Neural progenitor cell (in vitro differentiated cells): ENCODE results near the gene HLA-DQA2. TPM values are rescaled to one million over a fixed set of nuclear protein-coding genes. Genes with fewer than 3 reads are reported as not detected.

Source experiments
- DNase-seq: peaks from one replicate; pipeline ENCODE4 v3.0.0-alpha.2; 2016; ENCODE audit warnings: low spot score
- H2AFZ ChIP-seq: fragments of 200-600 bp; sonication (generic); replicated peaks from 2 replicates; pipeline ENCODE4 v1.6.1; 2016; ENCODE audit warnings: antibody characterized with exemption
- H3F3A ChIP-seq: fragments of 200-600 bp; sonication (generic); 2 replicates; pipeline ENCODE4 v1.6.1; 2016; ENCODE audit warnings: antibody characterized with exemption, low read depth
- H3K27ac ChIP-seq: fragments of 200-600 bp; sonication (generic); 2 replicates; pipeline ENCODE4 v1.5.1; 2016; ENCODE audit warnings: mild to moderate bottlenecking
- H3K27me3 ChIP-seq: fragments of 200-600 bp; sonication (generic); 2 replicates; pipeline ENCODE4 v1.6.1; 2016; ENCODE audit warnings: mild to moderate bottlenecking, moderate library complexity
- H3K36me3 ChIP-seq: fragments of 200-600 bp; sonication (generic); 2 replicates; pipeline ENCODE4 v1.5.1; 2016
- H3K4me1 ChIP-seq: fragments of 200-600 bp; sonication (generic); 2 replicates; pipeline ENCODE4 v1.6.1; 2016; ENCODE audit warnings: mixed run types
- H3K4me2 ChIP-seq: fragments of 200-600 bp; sonication (generic); 2 replicates; pipeline ENCODE4 v1.6.1; 2016
- H3K4me3 ChIP-seq: fragments of 200-600 bp; sonication (generic); 2 replicates; pipeline ENCODE4 v1.5.1; 2016
- H3K79me2 ChIP-seq: fragments of 200-600 bp; sonication (generic); 2 replicates; pipeline ENCODE4 v1.6.1; 2016; ENCODE audit warnings: low read depth
- H3K9ac ChIP-seq: fragments of 200-600 bp; sonication (generic); 2 replicates; pipeline ENCODE4 v1.6.1; 2016
- H3K9me3 ChIP-seq: fragments of 200-600 bp; sonication (generic); 2 replicates; pipeline ENCODE4 v1.5.1; 2016; ENCODE audit warnings: low read depth
- H4K20me1 ChIP-seq: fragments of 200-600 bp; sonication (generic); 2 replicates; pipeline ENCODE4 v1.6.1; 2016; ENCODE audit warnings: low read depth
- H3K27ac Mint-ChIP-seq: 3 replicates; pipeline ENCODE4 v1.8.0; 2021; ENCODE audit warnings: mixed read lengths
- H3K27me3 Mint-ChIP-seq: 2 replicates; pipeline ENCODE4 v1.8.0; 2022; ENCODE audit warnings: low read depth, mild to moderate bottlenecking, inconsistent platforms, moderate library complexity, mixed read lengths; ENCODE audit not compliant: insufficient read depth
- H3K36me3 Mint-ChIP-seq: 3 replicates; pipeline ENCODE4 v1.8.0; 2021; ENCODE audit warnings: mixed read lengths
- H3K4me1 Mint-ChIP-seq: 3 replicates; pipeline ENCODE4 v1.8.0; 2021; ENCODE audit warnings: mixed read lengths
- H3K4me3 Mint-ChIP-seq: 3 replicates; pipeline ENCODE4 v1.8.0; 2021; ENCODE audit warnings: mild to moderate bottlenecking, moderate library complexity, mixed read lengths
- H3K9me3 Mint-ChIP-seq: 3 replicates; pipeline ENCODE4 v1.8.0; 2020; ENCODE audit warnings: mixed read lengths
- EZH2 ChIP-seq: fragments of 200-600 bp; sonication (generic); IDR thresholded peaks from 2 replicates; pipeline ENCODE4 v1.6.1; 2017; ENCODE audit warnings: antibody characterized with exemption, mild to moderate bottlenecking, moderate library complexity
- microRNA-seq: library from miRNA; unstranded; fragments of <30 nt; microRNA quantifications from one replicate; pipeline ENCODE4, GENCODE V29; 2016
- small RNA-seq: library from RNA; depleted of rRNA; stranded (forward); fragments of <200 nt; gene quantifications from one replicate; pipeline ENCODE3, GENCODE V24; 2015
- total RNA-seq: library from RNA; depleted of rRNA; stranded (reverse); fragments of >200 nt; gene quantifications from 2 replicates; pipeline ENCODE4 v1.2.3, GENCODE V29; 2015; ENCODE audit warnings: low replicate concordance

The HLA-DQA2 gene
- total RNA-seq, 1 donor from 2014 or later, result not detected

DNA sequence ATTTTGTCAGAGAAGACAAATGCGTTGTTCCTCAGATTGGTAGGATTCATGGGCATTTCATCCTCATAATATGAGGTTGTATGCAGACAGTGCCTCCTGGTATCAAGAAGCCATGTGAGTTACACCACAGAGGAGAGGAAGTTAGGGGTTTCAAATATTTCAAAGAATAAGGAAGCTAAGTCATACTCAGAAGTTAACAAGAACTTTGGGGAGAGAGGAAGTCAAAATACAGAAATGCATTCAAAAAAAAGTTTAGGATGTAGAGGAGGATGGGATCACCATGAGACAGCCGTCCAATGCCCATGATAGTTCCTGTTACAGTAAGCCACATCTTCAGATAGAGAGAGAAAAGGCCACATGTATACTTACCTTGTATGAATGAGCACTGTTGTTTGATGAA lies 53.3 kb downstream of the HLA-DQA2 start:
- no peak for DNase-seq
- H3K9ac ChIP-seq, result no peak overlapping the region
- H3K27me3 Mint-ChIP-seq, result peaks cover 2% of the 10 kb centered on the region
- H3F3A ChIP-seq, result no peaks in the 10 kb centered on the region
- peaks cover 13% of the 10 kb centered on the region for H3K27me3 ChIP-seq
- no peaks in the 10 kb centered on the region for H3K4me1 ChIP-seq
- no peak overlapping the region for H3K27ac Mint-ChIP-seq
- peaks cover 2% of the 10 kb centered on the region for H3K9me3 Mint-ChIP-seq
- no peaks in the 10 kb centered on the region for H3K9me3 ChIP-seq
- no peaks in the 10 kb centered on the region for H3K79me2 ChIP-seq
- no peak overlapping the region for H3K4me3 ChIP-seq
- TF ChIP-seq EZH2, result no peak
- no peak overlapping the region for H3K4me3 Mint-ChIP-seq
- no peak overlapping the region for H3K4me2 ChIP-seq
- no peak overlapping the region for H3K27ac ChIP-seq
- H3K36me3 ChIP-seq, result no peaks in the 10 kb centered on the region
- peaks cover 4% of the 10 kb centered on the region for H3K4me1 Mint-ChIP-seq
- H2AFZ ChIP-seq, result no peak overlapping the region
- H4K20me1 ChIP-seq, result no peaks in the 10 kb centered on the region
- no peaks in the 10 kb centered on the region for H3K36me3 Mint-ChIP-seq

Small RNA genes within 50 kb of the gene (microRNA-seq; reads per million reads assigned to microRNA genes)
- not detected for gene MIR3135B

Small RNA genes within 50 kb of the gene (small RNA-seq; reads per million reads assigned to genes)
- not detected for gene MIR3135B

Other genes starting within 250 kb of the HLA-DQA2 start
- 2.2 and 3.4 TPM in 2 replicates for gene HLA-DRB5, start 211.1 kb upstream of the HLA-DQA2 start, total RNA-seq
- gene HLA-DRB1, start 151.5 kb upstream of the HLA-DQA2 start, total RNA-seq, result 4.7 and 15.1 TPM in 2 replicates
- not detected in 2 replicates for gene HLA-DQA1, start 104.0 kb upstream of the HLA-DQA2 start, total RNA-seq
- 4.7 and 6.6 TPM in 2 replicates for gene HLA-DQB1, start 74.7 kb upstream of the HLA-DQA2 start, total RNA-seq
- gene HLA-DQB2, start 22.1 kb downstream of the HLA-DQA2 start, total RNA-seq, result not detected in 2 replicates
- gene HLA-DOB, start 75.6 kb downstream of the HLA-DQA2 start, total RNA-seq, result 2.6 TPM in 1 of 2 replicates, not detected in the other
- 2.8 and 2.9 TPM in 2 replicates for gene TAP2, start 97.3 kb downstream of the HLA-DQA2 start, total RNA-seq
- gene PSMB8, start 102.7 kb downstream of the HLA-DQA2 start, total RNA-seq, result 2.0 and 2.2 TPM in 2 replicates
- 6.2 and 6.5 TPM in 2 replicates for gene TAP1, start 112.3 kb downstream of the HLA-DQA2 start, total RNA-seq
- not detected in 2 replicates for gene PSMB9, start 112.8 kb downstream of the HLA-DQA2 start, total RNA-seq
- gene HLA-DMB, start 199.6 kb downstream of the HLA-DQA2 start, total RNA-seq, result 4.3 and 4.5 TPM in 2 replicates
- gene HLA-DMA, start 211.7 kb downstream of the HLA-DQA2 start, total RNA-seq, result 5.1 and 11.9 TPM in 2 replicates
- gene BRD2, start 227.2 kb downstream of the HLA-DQA2 start, total RNA-seq, result 202 and 211 TPM in 2 replicates